GM12872 (cell line): ENCODE data around the gene LRRC36.

ENCODE experiments used
- CTCF ChIP-seq: IDR thresholded peaks from 3 replicates; pipeline ENCODE4 v1.5.1; 2011; ENCODE audit warnings: low read depth, mild to moderate bottlenecking, low read length, moderate library complexity; ENCODE audit not compliant: insufficient read depth

Gene LRRC36

GRCh38 chr16:67413978-67414911 is 87.6 kb downstream of the LRRC36 start:
- TF ChIP-seq CTCF = no peak

GRCh38 chr16:67415872-67416793 is 89.5 kb downstream of the LRRC36 start, which contains the start of gene ZDHHC1:
ZDHHC1 (minus strand) TSS chr16:67416477; CDS start chr16:67407775, 8,702 bp downstream.
- TF ChIP-seq CTCF = peak; percentile 58

GRCh38 chr16:67417333-67418061 is 90.9 kb downstream of the LRRC36 start:
- TF ChIP-seq CTCF = no peak

- TF ChIP-seq CTCF = no peak
Observed at GRCh38 chr16:67419502-67419901, 92.9 kb downstream of the LRRC36 start.

GRCh38 chr16:67419931-67420330 is 93.3 kb downstream of the LRRC36 start:
- no peak for TF ChIP-seq CTCF

- TF ChIP-seq CTCF = no peak
Observed at GRCh38 chr16:67421030-67421429, 94.4 kb downstream of the LRRC36 start.
